Measurements from ENCODE around the gene NDUFB3. TPM values are rescaled to one million over a fixed set of nuclear protein-coding genes. Genes with fewer than 3 reads are reported as not detected.
"Not testable (repeated sequence)": the region's sequence is repeated elsewhere in the genome, so short reads cannot be mapped to it uniquely, and the experiment has no call there.

NDUFB3 gene
- total RNA-seq, 1 experiment from 2014 or later: 184 TPM

- in situ Hi-C loops (cut with HindIII; ENCODE audit: low pct_unique_long_range_greater_than_20kb, low sequenced_read_pairs): no loop called here
- no peak for DNase-seq (ENCODE audit: low read depth, low spot score)
Measured at GRCh38 chr2:201072201-201072530, 365 bp downstream of the NDUFB3 start.

GRCh38 chr2:201073071-201073470 lies 1.3 kb downstream of the NDUFB3 start:
- DNase-seq (ENCODE audit: low read depth, low spot score): no peak
- in situ Hi-C loops (cut with HindIII; ENCODE audit: low pct_unique_long_range_greater_than_20kb, low sequenced_read_pairs): no loop called here

- in situ Hi-C loops (cut with HindIII; ENCODE audit: low pct_unique_long_range_greater_than_20kb, low sequenced_read_pairs): no loop called here
- no peak for DNase-seq (ENCODE audit: low read depth, low spot score)
Measured at GRCh38 chr2:201074996-201075395, 3.2 kb downstream of the NDUFB3 start.

GRCh38 chr2:201084863-201085262 lies 13.1 kb downstream of the NDUFB3 start:
- in situ Hi-C loops (cut with HindIII; ENCODE audit: low pct_unique_long_range_greater_than_20kb, low sequenced_read_pairs): no loop called here
- DNase-seq (ENCODE audit: low read depth, low spot score): no peak

GRCh38 chr2:201090574-201090973 lies 18.8 kb downstream of the NDUFB3 start:
- in situ Hi-C loops (cut with HindIII; ENCODE audit: low pct_unique_long_range_greater_than_20kb, low sequenced_read_pairs): no loop called here

GRCh38 chr2:201093573-201093972 lies 21.8 kb downstream of the NDUFB3 start:
- in situ Hi-C loops (cut with HindIII; ENCODE audit: low pct_unique_long_range_greater_than_20kb, low sequenced_read_pairs): no loop called here
- no peak for DNase-seq (ENCODE audit: low read depth, low spot score)

More at GRCh38 chr2:201090574-201090973, 18.8 kb downstream of the NDUFB3 start:
- DNase-seq (ENCODE audit: low read depth, low spot score): no peak

- DNase-seq (ENCODE audit: low read depth, low spot score): no peak
- in situ Hi-C loops (cut with HindIII; ENCODE audit: low pct_unique_long_range_greater_than_20kb, low sequenced_read_pairs): no loop called here
Measured at GRCh38 chr2:201100497-201100896, 28.7 kb downstream of the NDUFB3 start.

GRCh38 chr2:201105759-201106158 lies 34.0 kb downstream of the NDUFB3 start:
- no peak for DNase-seq (ENCODE audit: low read depth, low spot score)
- in situ Hi-C loops (cut with HindIII; ENCODE audit: low pct_unique_long_range_greater_than_20kb, low sequenced_read_pairs): no loop called here

GRCh38 chr2:201107624-201108023 lies 35.8 kb downstream of the NDUFB3 start:
- no peak for DNase-seq (ENCODE audit: low read depth, low spot score)

GRCh38 chr2:201108341-201108740 lies 36.5 kb downstream of the NDUFB3 start:
- no peak for DNase-seq (ENCODE audit: low read depth, low spot score)
- in situ Hi-C loops (cut with HindIII; ENCODE audit: low pct_unique_long_range_greater_than_20kb, low sequenced_read_pairs): no loop called here

More at GRCh38 chr2:201107624-201108023, 35.8 kb downstream of the NDUFB3 start:
- in situ Hi-C loops (cut with HindIII; ENCODE audit: low pct_unique_long_range_greater_than_20kb, low sequenced_read_pairs): no loop called here

- in situ Hi-C loops (cut with HindIII; ENCODE audit: low pct_unique_long_range_greater_than_20kb, low sequenced_read_pairs): no loop called here
- no peak for DNase-seq (ENCODE audit: low read depth, low spot score)
Measured at GRCh38 chr2:201109186-201109585, 37.4 kb downstream of the NDUFB3 start.

- DNase-seq (ENCODE audit: low read depth, low spot score): no peak
- in situ Hi-C loops (cut with HindIII; ENCODE audit: low pct_unique_long_range_greater_than_20kb, low sequenced_read_pairs): no loop called here
Measured at GRCh38 chr2:201110615-201111014, 38.8 kb downstream of the NDUFB3 start.

- no peak for DNase-seq (ENCODE audit: low read depth, low spot score)
- in situ Hi-C loops (cut with HindIII; ENCODE audit: low pct_unique_long_range_greater_than_20kb, low sequenced_read_pairs): no loop called here
Measured at GRCh38 chr2:201111096-201111495, 39.3 kb downstream of the NDUFB3 start.

GRCh38 chr2:201114350-201114749 lies 42.5 kb downstream of the NDUFB3 start:
- no peak for DNase-seq (ENCODE audit: low read depth, low spot score)
- in situ Hi-C loops (cut with HindIII; ENCODE audit: low pct_unique_long_range_greater_than_20kb, low sequenced_read_pairs): no loop called here

GRCh38 chr2:201114846-201115245 lies 43.0 kb downstream of the NDUFB3 start:
- no peak for DNase-seq (ENCODE audit: low read depth, low spot score)
- in situ Hi-C loops (cut with HindIII; ENCODE audit: low pct_unique_long_range_greater_than_20kb, low sequenced_read_pairs): no loop called here

GRCh38 chr2:201116115-201116958 lies 44.5 kb downstream of the NDUFB3 start, which contains the start of gene CFLAR:
CFLAR (plus strand) TSS chr2:201116164; CDS start chr2:201129866, 13,702 bp downstream.
- in situ Hi-C loops (cut with HindIII; ENCODE audit: low pct_unique_long_range_greater_than_20kb, low sequenced_read_pairs): no loop called here

GRCh38 chr2:201116959-201117734 lies 45.3 kb downstream of the NDUFB3 start:
- in situ Hi-C loops (cut with HindIII; ENCODE audit: low pct_unique_long_range_greater_than_20kb, low sequenced_read_pairs): no loop called here
- DNase-seq (ENCODE audit: low read depth, low spot score): peak; percentile 84

More at GRCh38 chr2:201116115-201116958, 44.5 kb downstream of the NDUFB3 start, which contains the start of gene CFLAR:
- DNase-seq (ENCODE audit: low read depth, low spot score): peak; percentile 55

GRCh38 chr2:201117735-201118094 lies 45.9 kb downstream of the NDUFB3 start:
- DNase-seq (ENCODE audit: low read depth, low spot score); in situ Hi-C loops (cut with HindIII; ENCODE audit: low pct_unique_long_range_greater_than_20kb, low sequenced_read_pairs): not testable (repeated sequence)

Data from SK-MEL-5 (cell line).